Right cardiac atrium (tissue), 5 donors: ENCODE results near the gene VSX1. TPM values are rescaled to one million over a fixed set of nuclear protein-coding genes. Genes with fewer than 3 reads are reported as not detected.

ENCODE experiments used
- ATAC-seq, 2 donors: fragments of 200-7000 bp; cut with Tn5 transposase; one replicate each; pipeline versions ENCODE4 v1.8.0 to v1.9.1; 2020; ENCODE audit warnings: moderate library complexity in 2 of 2, mild to moderate bottlenecking in 1 of 2
- DNase-seq, 3 donors: peaks; one replicate each; pipeline ENCODE4 v3.0.0-alpha.2; 2020
- H3K27ac ChIP-seq: one replicate; pipeline ENCODE4 v1.5.1; 2013; ENCODE audit warnings: mild to moderate bottlenecking, low read length, control low read depth, moderate library complexity
- H3K27me3 ChIP-seq: one replicate; pipeline ENCODE4 v1.6.1; 2013; ENCODE audit not compliant: control insufficient read depth, insufficient read depth
- H3K4me1 ChIP-seq: one replicate; pipeline ENCODE4 v1.6.1; 2013; ENCODE audit warnings: low read length; ENCODE audit not compliant: control insufficient read depth, insufficient read depth
- H3K4me3 ChIP-seq: one replicate; pipeline ENCODE4 v1.5.1; 2013; ENCODE audit warnings: low read length, control low read depth
- H3K9me3 ChIP-seq: one replicate; pipeline ENCODE4 v1.6.1; 2013; ENCODE audit warnings: low read length; ENCODE audit not compliant: control insufficient read depth
- WGBS: extraction: QIAGEN DNeasy Blood & Tissue Kit; methylation state at CpG from one replicate; pipeline ENCODE4 v1.1.7; 2013; 5-methylcytosine and 5-hydroxymethylcytosine counted together
- intact Hi-C, 4 donors: fragments of 100-400 bp; cut with DNase I; formaldehyde crosslinking; loops; one replicate each; pipeline versions ENCODE4 v1.11.0 to v1.14.0; 2022 to 2023
- polyA plus RNA-seq: library from polyadenylated mRNA; stranded (reverse); fragments of 200-250 nt; gene quantifications from one replicate; pipeline ENCODE4 v1.2.3, GENCODE V29; 2013
- total RNA-seq, 4 donors: library from RNA; stranded (reverse); fragmentation: NEBNext Ultra II Directional; extraction: Animal tissue kit (Norgen Biotek cat#: 25700); gene quantifications; one replicate each; pipeline ENCODE4 v1.2.1, GENCODE V29; 2021
- donor health status: healthy with polysubstance abuse.
- donor health status: DM: no; HTN: yes; CAD: no.
- donor health status: DM: no; HTN: no; CAD: no.
- donor health status: DM: no; HTN: yes; CAD: no; lungs with severe emphysema.
- donor health status: DM: yes; HTN: yes; CAD: no.

VSX1 gene
- total and polyA plus RNA-seq, 5 donors = 0.27 to 0.44 TPM; not detected in 3

- Histone ChIP-seq H3K4me3 (no peak overlapping the region), H3K27me3 (no peaks in the 10 kb centered on the region), H3K4me1 (no peaks in the 10 kb centered on the region), H3K9me3 (no peaks in the 10 kb centered on the region), H3K27ac (no peak overlapping the region)
- DNase-seq = peak; percentile 65 to 74 (median 67)
- 4% methylated on average over 38 of the region's 38 CpGs for WGBS
- intact Hi-C loops = loop anchor here in 2 of 4 donors (5.0 kb wide), 2 partner anchors 100 to 325 kb away; no protein-coding TSS in a partner anchor
- peak; percentile 75 to 84 for ATAC-seq
These were observed 4.3 kb downstream of the VSX1 start for GRCh38 chr20:25077610-25078169.

- peak; percentile 27 to 42 for ATAC-seq
- no peak for DNase-seq
- Histone ChIP-seq H3K9me3 (no peaks in the 10 kb centered on the region), H3K27me3 (no peaks in the 10 kb centered on the region), H3K4me3 (no peak overlapping the region), H3K27ac (no peak overlapping the region), H3K4me1 (no peaks in the 10 kb centered on the region)
- intact Hi-C loops = loop anchor here in 2 of 4 donors (5.0 kb wide), 2 partner anchors 100 to 325 kb away; no protein-coding TSS in a partner anchor
- 31% methylated on average over 14 of the region's 14 CpGs for WGBS
These were observed 5.0 kb downstream of the VSX1 start for GRCh38 chr20:25076731-25077609.

- no peaks in the 10 kb centered on the region for H3K27me3 ChIP-seq
- WGBS = 53% methylated on average over 2 of the region's 2 CpGs
- ATAC-seq = no peak
These were observed 5.7 kb downstream of the VSX1 start for GRCh38 chr20:25076201-25076600.

GRCh38 chr20:25073544-25073943 lies 8.4 kb downstream of the VSX1 start:
- ATAC-seq (no peak), DNase-seq (no peak)
- Histone ChIP-seq H3K27me3 (no peaks in the 10 kb centered on the region), H3K9me3 (no peaks in the 10 kb centered on the region), H3K27ac (no peak overlapping the region), H3K4me3 (no peak overlapping the region), H3K4me1 (no peaks in the 10 kb centered on the region)
- WGBS = 77% methylated on average over 9 of the region's 9 CpGs
- intact Hi-C loops = loop anchor here in 1 of 4 donors (5.0 kb wide), 1 partner anchor 104 kb away; no protein-coding TSS in a partner anchor

More at GRCh38 chr20:25076201-25076600, 5.7 kb downstream of the VSX1 start:
- DNase-seq = no peak
- Histone ChIP-seq H3K27ac (no peak overlapping the region), H3K4me1 (no peaks in the 10 kb centered on the region), H3K4me3 (no peak overlapping the region), H3K9me3 (no peaks in the 10 kb centered on the region)
- intact Hi-C loops = loop anchor here in 2 of 4 donors (5.0 kb wide), 2 partner anchors 101 to 326 kb away; no protein-coding TSS in a partner anchor

GRCh38 chr20:25072226-25072811 lies 9.6 kb downstream of the VSX1 start:
- H3K4me3 ChIP-seq = no peak overlapping the region
- no peak overlapping the region for H3K27ac ChIP-seq
- no peaks in the 10 kb centered on the region for H3K4me1 ChIP-seq
- intact Hi-C loops = loop anchor here in 1 of 4 donors (5.0 kb wide), 1 partner anchor 105 kb away; no protein-coding TSS in a partner anchor
- no peak for ATAC-seq
- 44% methylated on average over 7 of the region's 7 CpGs for WGBS
- H3K9me3 ChIP-seq = no peaks in the 10 kb centered on the region
- no peaks in the 10 kb centered on the region for H3K27me3 ChIP-seq
- no peak for DNase-seq

GRCh38 chr20:25071734-25072133 lies 10.2 kb downstream of the VSX1 start:
- 33% methylated on average over 4 of the region's 4 CpGs for WGBS
- Histone ChIP-seq H3K27me3 (no peaks in the 10 kb centered on the region), H3K27ac (no peak overlapping the region), H3K4me1 (no peaks in the 10 kb centered on the region), H3K9me3 (no peaks in the 10 kb centered on the region), H3K4me3 (no peak overlapping the region)
- ATAC-seq (no peak), DNase-seq (no peak)
- intact Hi-C loops = loop anchor here in 1 of 4 donors (5.0 kb wide), 1 partner anchor 106 kb away; no protein-coding TSS in a partner anchor

GRCh38 chr20:25070821-25071473 lies 11.0 kb downstream of the VSX1 start:
- H3K4me1 ChIP-seq = peaks cover 2% of the 10 kb centered on the region
- WGBS = 61% methylated on average over 5 of the region's 5 CpGs
- no peak for DNase-seq
- ATAC-seq = no peak
- no peaks in the 10 kb centered on the region for H3K9me3 ChIP-seq
- no peaks in the 10 kb centered on the region for H3K27me3 ChIP-seq
- H3K27ac ChIP-seq = no peak overlapping the region
- intact Hi-C loops = loop anchor here in 1 of 4 donors (5.0 kb wide), 1 partner anchor 106 kb away; no protein-coding TSS in a partner anchor
- no peak overlapping the region for H3K4me3 ChIP-seq

- Histone ChIP-seq H3K4me1 (peaks cover 6% of the 10 kb centered on the region), H3K4me3 (no peak overlapping the region), H3K27me3 (no peaks in the 10 kb centered on the region), H3K27ac (no peak overlapping the region), H3K9me3 (no peaks in the 10 kb centered on the region)
- DNase-seq = no peak
- intact Hi-C loops = loop anchor here in 1 of 4 donors (2.0 kb wide), 1 partner anchor 73 kb away; no protein-coding TSS in a partner anchor
- 91% methylated on average over 18 of the region's 18 CpGs for WGBS
- ATAC-seq = no peak
These were observed 14.6 kb downstream of the VSX1 start for GRCh38 chr20:25067102-25067987.

- H3K4me1 ChIP-seq = peaks cover 6% of the 10 kb centered on the region
- H3K27ac ChIP-seq = no peak overlapping the region
- DNase-seq (no peak), ATAC-seq (no peak)
- no peak overlapping the region for H3K4me3 ChIP-seq
- H3K9me3 ChIP-seq = no peaks in the 10 kb centered on the region
- no peaks in the 10 kb centered on the region for H3K27me3 ChIP-seq
- WGBS = 24% methylated on average over 6 of the region's 6 CpGs
- intact Hi-C loops = loop anchor here in 1 of 4 donors (2.0 kb wide), 1 partner anchor 72 kb away; no protein-coding TSS in a partner anchor
These were observed 15.6 kb downstream of the VSX1 start for GRCh38 chr20:25066386-25066785.
